H9 (cell line): Measurements from ENCODE around the gene SPTBN1. TPM values are rescaled to one million over a fixed set of nuclear protein-coding genes. Genes with fewer than 3 reads are reported as not detected.

Experiments
- DNase-seq: peaks from one replicate; pipeline ENCODE4 v3.0.0-alpha.2; 2017
- H2AFZ ChIP-seq: one replicate; pipeline ENCODE4 v1.6.1; 2013; ENCODE audit warnings: mild to moderate bottlenecking, low read length, control low read depth, moderate library complexity
- H2AK5ac ChIP-seq: 2 replicates; pipeline ENCODE4 v1.6.1; 2013; ENCODE audit warnings: low read length, control low read depth, mixed read lengths; ENCODE audit not compliant: insufficient read length
- H2BK120ac ChIP-seq: one replicate; pipeline ENCODE4 v1.6.1; 2013; ENCODE audit warnings: low read depth, mild to moderate bottlenecking, low read length, control low read depth, inconsistent platforms; ENCODE audit not compliant: poor library complexity, severe bottlenecking
- H2BK12ac ChIP-seq: 2 replicates; pipeline ENCODE4 v1.6.1; 2013; ENCODE audit warnings: low read length, control low read depth, mixed read lengths, low read depth; ENCODE audit not compliant: insufficient read length
- H2BK15ac ChIP-seq: 2 replicates; pipeline ENCODE4 v1.6.1; 2013; ENCODE audit warnings: low read depth, low read length, control low read depth
- H2BK20ac ChIP-seq: one replicate; pipeline ENCODE4 v1.6.1; 2013; ENCODE audit warnings: low read depth, mild to moderate bottlenecking, low read length, control low read depth, inconsistent platforms; ENCODE audit not compliant: poor library complexity, severe bottlenecking
- H2BK5ac ChIP-seq: 2 replicates; pipeline ENCODE4 v1.6.1; 2013; ENCODE audit warnings: low read length, control low read depth, mixed read lengths; ENCODE audit not compliant: insufficient read length
- H3K14ac ChIP-seq: 2 replicates; pipeline ENCODE4 v1.6.1; 2013; ENCODE audit warnings: low read length, control low read depth; ENCODE audit not compliant: insufficient read depth
- H3K18ac ChIP-seq: 2 replicates; pipeline ENCODE4 v1.6.1; 2013; ENCODE audit warnings: low read depth, mild to moderate bottlenecking, mixed read lengths, low read length, control low read depth; ENCODE audit not compliant: insufficient read length
- H3K23ac ChIP-seq: 2 replicates; pipeline ENCODE4 v1.6.1; 2013; ENCODE audit warnings: low read length, control low read depth, mixed read lengths, low read depth; ENCODE audit not compliant: insufficient read length
- H3K23me2 ChIP-seq: 2 replicates; pipeline ENCODE4 v1.6.1; 2013; ENCODE audit warnings: low read depth, mild to moderate bottlenecking, mixed read lengths, low read length, control low read depth; ENCODE audit not compliant: insufficient read length, poor library complexity, severe bottlenecking
- H3K27ac ChIP-seq: 2 replicates; pipeline ENCODE4 v1.5.1; 2013; ENCODE audit warnings: low read length, control low read depth, mixed read lengths, low read depth; ENCODE audit not compliant: insufficient read length
- H3K27me3 ChIP-seq: 2 replicates; pipeline ENCODE4 v1.6.1; 2013; ENCODE audit warnings: low read length, control low read depth, inconsistent platforms; ENCODE audit not compliant: insufficient read depth
- H3K4ac ChIP-seq: 2 replicates; pipeline ENCODE4 v1.6.1; 2013; ENCODE audit warnings: low read depth, mild to moderate bottlenecking, control low read depth, inconsistent platforms, low read length, moderate library complexity
- H3K4me1 ChIP-seq: 2 replicates; pipeline ENCODE4 v1.6.1; 2013; ENCODE audit warnings: low read length, control low read depth, inconsistent platforms; ENCODE audit not compliant: insufficient read depth
- H3K4me2 ChIP-seq: 2 replicates; pipeline ENCODE4 v1.6.1; 2013; ENCODE audit warnings: low read length, control low read depth, mixed read lengths; ENCODE audit not compliant: insufficient read length, insufficient read depth
- H3K56ac ChIP-seq: 2 replicates; pipeline ENCODE4 v1.6.1; 2013; ENCODE audit warnings: low read depth, mild to moderate bottlenecking, mixed read lengths, low read length, control low read depth; ENCODE audit not compliant: insufficient read length
- H3K79me1 ChIP-seq: 2 replicates; pipeline ENCODE4 v1.6.1; 2013; ENCODE audit warnings: low read depth, mild to moderate bottlenecking, moderate library complexity, low read length, control low read depth, inconsistent platforms; ENCODE audit not compliant: insufficient read depth, poor library complexity, severe bottlenecking
- H3K79me2 ChIP-seq: 2 replicates; pipeline ENCODE4 v1.6.1; 2013; ENCODE audit warnings: low read length, control low read depth, inconsistent platforms; ENCODE audit not compliant: insufficient read depth
- H3K9ac ChIP-seq: 2 replicates; pipeline ENCODE4 v1.6.1; 2013; ENCODE audit warnings: low read length, control low read depth, mixed read lengths; ENCODE audit not compliant: insufficient read length; ENCODE audit errors: extremely low read depth
- H3K9me3 ChIP-seq: one replicate; pipeline ENCODE4 v1.6.1; 2013; ENCODE audit warnings: low read depth, low read length, inconsistent platforms; ENCODE audit not compliant: control insufficient read depth
- H3T11ph ChIP-seq: one replicate; pipeline ENCODE4 v1.6.1; 2013; ENCODE audit warnings: mild to moderate bottlenecking, low read length, control low read depth, inconsistent platforms
- H4K20me1 ChIP-seq: one replicate; pipeline ENCODE4 v1.6.1; 2013; ENCODE audit not compliant: control insufficient read depth, insufficient read length, insufficient read depth
- H4K5ac ChIP-seq: 2 replicates; pipeline ENCODE4 v1.6.1; 2013; ENCODE audit warnings: low read depth, mild to moderate bottlenecking, mixed read lengths, low read length, control low read depth; ENCODE audit not compliant: insufficient read length
- H4K8ac ChIP-seq: replicated peaks from 2 replicates; pipeline ENCODE4 v1.6.1; 2013; ENCODE audit warnings: low read length, control low read depth, mixed read lengths, low read depth; ENCODE audit not compliant: insufficient read length
- H4K91ac ChIP-seq: 2 replicates; pipeline ENCODE4 v1.6.1; 2013; ENCODE audit warnings: low read depth, mild to moderate bottlenecking, moderate library complexity, mixed read lengths, low read length, control low read depth; ENCODE audit not compliant: insufficient read length
- H3K27ac Mint-ChIP-seq, 3 experiments: 2 replicates in 2 of 3; 3 replicates in 1 of 3; pipeline ENCODE4 v1.8.0; 2020 to 2021; ENCODE audit warnings: mixed read lengths in 3 of 3, mild to moderate bottlenecking in 1 of 3, moderate library complexity in 1 of 3
- H3K27me3 Mint-ChIP-seq: 2 replicates; pipeline ENCODE4 v1.8.0; 2021; ENCODE audit warnings: low read depth, mild to moderate bottlenecking, moderate library complexity, mixed read lengths
- H3K36me3 Mint-ChIP-seq, 3 experiments: 2 replicates in 2 of 3; 3 replicates in 1 of 3; pipeline ENCODE4 v1.8.0; 2020 to 2021; ENCODE audit warnings: low read depth in 3 of 3, mixed read lengths in 3 of 3; ENCODE audit not compliant: insufficient read depth in 1 of 3
- H3K4me1 Mint-ChIP-seq, 2 experiments: 2 replicates each; pipeline ENCODE4 v1.8.0; 2020; ENCODE audit warnings: mixed read lengths in 2 of 2
- H3K4me3 Mint-ChIP-seq, 2 experiments: 2 replicates in 1 of 2; 3 replicates in 1 of 2; pipeline ENCODE4 v1.8.0; 2020 to 2021; ENCODE audit warnings: mild to moderate bottlenecking in 2 of 2, mixed read lengths in 2 of 2, moderate library complexity in 1 of 2
- H3K9me3 Mint-ChIP-seq, 2 experiments: 2 replicates in 1 of 2; 3 replicates in 1 of 2; pipeline ENCODE4 v1.8.0; 2020; ENCODE audit warnings: mild to moderate bottlenecking in 2 of 2, mixed read lengths in 2 of 2, moderate library complexity in 1 of 2
- WGBS: extraction: QIAGEN DNeasy Blood & Tissue Kit; methylation state at CpG from one replicate; pipeline ENCODE4 v1.1.7; 2013; ENCODE audit warnings: missing lambda C conversion rate, low lambda C conversion rate, mixed read lengths; ENCODE audit not compliant: insufficient read length; ENCODE audit errors: extremely low coverage; 5-methylcytosine and 5-hydroxymethylcytosine counted together
- total RNA-seq: library from RNA; stranded (reverse); gene quantifications from 2 replicates; pipeline ENCODE4 v1.2.1, GENCODE V29; 2021
- TF ChIP-seq, protein P1 (sequence below): fragments of 200-600 bp; sonication (generic); conservative IDR thresholded peaks from 3 replicates; pipeline ENCODE4 v1.8.0; 2021; ENCODE audit warnings: antibody characterized with exemption, mild to moderate bottlenecking

SPTBN1 gene
- total RNA-seq, 1 experiment from 2014 or later, result 164 TPM

DNA sequence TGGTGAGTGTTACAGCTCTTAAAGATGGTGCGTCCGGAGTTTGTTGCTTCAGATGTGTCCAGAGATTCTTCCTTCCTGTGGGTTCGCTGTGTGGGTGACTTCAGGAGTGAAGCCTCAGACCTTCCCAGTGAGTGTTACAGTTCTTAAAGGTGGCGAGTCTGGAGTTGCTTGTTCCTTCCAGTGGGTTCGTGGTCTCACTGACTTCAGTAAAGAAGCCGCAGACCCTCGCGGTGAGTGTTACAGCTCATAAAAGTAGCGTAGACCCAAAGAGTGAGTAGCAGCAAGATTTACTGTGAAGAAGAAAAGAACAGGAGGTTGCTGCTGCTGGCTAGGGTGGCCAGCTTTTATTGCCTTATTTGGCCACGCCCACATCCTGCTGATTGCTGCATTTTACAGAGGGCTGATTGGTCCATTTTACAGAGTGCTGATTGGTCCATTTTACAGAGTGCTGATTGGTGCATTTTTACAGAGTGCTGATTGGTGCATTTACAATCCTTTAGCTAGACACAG, 34.0 kb upstream of the SPTBN1 start:
- H3T11ph ChIP-seq, result no peak overlapping the region
- DNase-seq, result no peak
- no peak overlapping the region for H2AFZ ChIP-seq
- H3K79me2 ChIP-seq, result no peaks in the 10 kb centered on the region
- TF ChIP-seq, protein P1, sequence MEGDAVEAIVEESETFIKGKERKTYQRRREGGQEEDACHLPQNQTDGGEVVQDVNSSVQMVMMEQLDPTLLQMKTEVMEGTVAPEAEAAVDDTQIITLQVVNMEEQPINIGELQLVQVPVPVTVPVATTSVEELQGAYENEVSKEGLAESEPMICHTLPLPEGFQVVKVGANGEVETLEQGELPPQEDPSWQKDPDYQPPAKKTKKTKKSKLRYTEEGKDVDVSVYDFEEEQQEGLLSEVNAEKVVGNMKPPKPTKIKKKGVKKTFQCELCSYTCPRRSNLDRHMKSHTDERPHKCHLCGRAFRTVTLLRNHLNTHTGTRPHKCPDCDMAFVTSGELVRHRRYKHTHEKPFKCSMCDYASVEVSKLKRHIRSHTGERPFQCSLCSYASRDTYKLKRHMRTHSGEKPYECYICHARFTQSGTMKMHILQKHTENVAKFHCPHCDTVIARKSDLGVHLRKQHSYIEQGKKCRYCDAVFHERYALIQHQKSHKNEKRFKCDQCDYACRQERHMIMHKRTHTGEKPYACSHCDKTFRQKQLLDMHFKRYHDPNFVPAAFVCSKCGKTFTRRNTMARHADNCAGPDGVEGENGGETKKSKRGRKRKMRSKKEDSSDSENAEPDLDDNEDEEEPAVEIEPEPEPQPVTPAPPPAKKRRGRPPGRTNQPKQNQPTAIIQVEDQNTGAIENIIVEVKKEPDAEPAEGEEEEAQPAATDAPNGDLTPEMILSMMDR, result no peak
- H3K4me2 ChIP-seq, result no peak overlapping the region
- no peak overlapping the region for H3K4ac ChIP-seq
- H2BK20ac ChIP-seq, result no peak overlapping the region
- peaks cover 0 to 1% (median 0%) of the 10 kb centered on the region in 3 experiments; a peak in 1 of 7 replicates for H3K36me3 Mint-ChIP-seq
- no peak overlapping the region for H3K27ac ChIP-seq
- H2BK12ac ChIP-seq, result no peak overlapping the region
- H3K79me1 ChIP-seq, result no peaks in the 10 kb centered on the region
- H3K9me3 ChIP-seq, result no peaks in the 10 kb centered on the region
- no peaks in the 10 kb centered on the region for H4K20me1 ChIP-seq
- no peak overlapping the region for H2AK5ac ChIP-seq
- no peaks in the 10 kb centered on the region for H3K27me3 Mint-ChIP-seq
- H4K91ac ChIP-seq, result no peak overlapping the region
- no peak overlapping the region for H3K27ac Mint-ChIP-seq
- no peak overlapping the region for H3K4me3 Mint-ChIP-seq
- no peak overlapping the region for H2BK5ac ChIP-seq
- peaks cover 3 to 7% of the 10 kb centered on the region in 2 experiments; a peak in 3 of 4 replicates for H3K4me1 Mint-ChIP-seq
- H3K23me2 ChIP-seq, result no peaks in the 10 kb centered on the region
- H4K5ac ChIP-seq, result no peak overlapping the region
- no peak overlapping the region for H3K23ac ChIP-seq
- peaks cover 3% of the 10 kb centered on the region; the same call in 1 of the 2 replicates for H3K4me1 ChIP-seq
- H3K18ac ChIP-seq, result no peak overlapping the region
- no peak overlapping the region for H4K8ac ChIP-seq
- H3K9me3 Mint-ChIP-seq, result peaks cover 0 to 6% of the 10 kb centered on the region in 2 experiments; a peak in 1 of 5 replicates
- H2BK15ac ChIP-seq, result no peak overlapping the region
- H3K27me3 ChIP-seq, result no peaks in the 10 kb centered on the region
- H3K14ac ChIP-seq, result no peak overlapping the region; the same call in 1 of the 2 replicates
- H3K9ac ChIP-seq, result no peak overlapping the region
- no peak overlapping the region for H3K56ac ChIP-seq
- no peak overlapping the region for H2BK120ac ChIP-seq
- WGBS, result no CpG with 5 or more reads among the region's 10 CpGs
